Mucosa of stomach (tissue), 1 donor: ENCODE results near the gene TNS2.
A peak's percentile ranks its signal among the peaks of the same experiment; 100 is the strongest.

Experiments
- H3K27me3 ChIP-seq: one replicate; pipeline ENCODE4 v1.7.0; 2013; ENCODE audit warnings: mild to moderate bottlenecking, low read length; ENCODE audit not compliant: control insufficient read depth, insufficient read depth
- H3K36me3 ChIP-seq: one replicate; pipeline ENCODE4 v1.7.0; 2013; ENCODE audit warnings: low read length; ENCODE audit not compliant: control insufficient read depth, insufficient read depth
- H3K4me1 ChIP-seq: one replicate; pipeline ENCODE4 v1.7.0; 2013; ENCODE audit warnings: mild to moderate bottlenecking, low read length; ENCODE audit not compliant: control insufficient read depth, insufficient read depth
- H3K4me3 ChIP-seq: one replicate; pipeline ENCODE4 v1.7.0; 2013; ENCODE audit warnings: low read length
- H3K9ac ChIP-seq: one replicate; pipeline ENCODE4 v1.7.0; 2013; ENCODE audit warnings: mild to moderate bottlenecking, low read length, moderate library complexity
- H3K9me3 ChIP-seq: one replicate; pipeline ENCODE4 v1.7.0; 2013; ENCODE audit warnings: mild to moderate bottlenecking, low read length, moderate library complexity; ENCODE audit not compliant: control insufficient read depth
- donor health status: Pancreatic carcinoma.

The TNS2 gene

DNA sequence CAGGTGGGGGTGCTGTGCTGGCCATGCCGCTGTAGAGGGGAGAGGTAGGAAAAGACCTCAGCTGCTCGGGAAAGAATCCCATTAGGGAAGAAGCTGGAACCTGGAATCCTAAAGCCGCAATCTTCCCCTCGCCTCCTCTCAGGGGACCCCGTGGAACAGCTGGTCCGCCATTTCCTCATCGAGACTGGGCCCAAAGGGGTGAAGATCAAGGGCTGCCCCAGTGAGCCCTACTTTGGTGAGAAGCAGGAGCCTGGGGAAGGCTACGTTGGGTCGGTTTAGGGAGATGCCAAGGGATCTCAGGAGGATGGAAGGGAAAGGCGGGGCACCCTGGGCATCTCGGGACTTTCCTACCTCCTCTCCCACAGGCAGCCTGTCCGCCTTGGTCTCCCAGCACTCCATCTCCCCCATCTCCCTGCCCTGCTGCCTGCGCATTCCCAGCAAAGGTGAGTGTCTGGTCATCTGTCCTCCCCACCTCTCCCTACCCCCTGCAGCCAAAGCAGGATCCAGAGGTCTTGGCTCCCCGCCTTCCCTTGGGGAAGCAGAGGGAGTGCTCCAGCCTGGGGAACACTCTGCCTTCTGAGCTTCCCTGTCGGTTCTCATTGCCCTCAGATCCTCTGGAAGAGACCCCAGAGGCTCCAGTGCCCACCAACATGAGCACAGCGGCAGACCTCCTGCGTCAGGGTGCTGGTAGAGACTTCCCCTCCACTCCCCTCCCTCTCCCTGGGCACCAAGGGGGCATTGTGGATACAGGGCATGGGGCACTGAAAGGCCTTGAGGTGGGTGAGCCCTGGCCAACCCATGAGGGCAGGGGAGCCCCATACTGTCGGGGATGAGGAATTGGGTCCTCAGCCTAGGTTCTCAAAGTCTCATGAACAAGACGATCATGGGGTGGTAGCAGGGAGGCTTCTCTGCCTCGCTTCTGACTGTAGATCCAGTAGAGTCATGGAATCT is 12.4 kb downstream of the TNS2 start:
- Histone ChIP-seq H3K4me3 (no peak overlapping the region), H3K27me3 (peaks cover 7% of the 10 kb centered on the region), H3K9ac (peak overlapping the region; percentile 4), H3K9me3 (no peaks in the 10 kb centered on the region), H3K4me1 (peaks cover 40% of the 10 kb centered on the region), H3K36me3 (peaks cover 27% of the 10 kb centered on the region)

DNA sequence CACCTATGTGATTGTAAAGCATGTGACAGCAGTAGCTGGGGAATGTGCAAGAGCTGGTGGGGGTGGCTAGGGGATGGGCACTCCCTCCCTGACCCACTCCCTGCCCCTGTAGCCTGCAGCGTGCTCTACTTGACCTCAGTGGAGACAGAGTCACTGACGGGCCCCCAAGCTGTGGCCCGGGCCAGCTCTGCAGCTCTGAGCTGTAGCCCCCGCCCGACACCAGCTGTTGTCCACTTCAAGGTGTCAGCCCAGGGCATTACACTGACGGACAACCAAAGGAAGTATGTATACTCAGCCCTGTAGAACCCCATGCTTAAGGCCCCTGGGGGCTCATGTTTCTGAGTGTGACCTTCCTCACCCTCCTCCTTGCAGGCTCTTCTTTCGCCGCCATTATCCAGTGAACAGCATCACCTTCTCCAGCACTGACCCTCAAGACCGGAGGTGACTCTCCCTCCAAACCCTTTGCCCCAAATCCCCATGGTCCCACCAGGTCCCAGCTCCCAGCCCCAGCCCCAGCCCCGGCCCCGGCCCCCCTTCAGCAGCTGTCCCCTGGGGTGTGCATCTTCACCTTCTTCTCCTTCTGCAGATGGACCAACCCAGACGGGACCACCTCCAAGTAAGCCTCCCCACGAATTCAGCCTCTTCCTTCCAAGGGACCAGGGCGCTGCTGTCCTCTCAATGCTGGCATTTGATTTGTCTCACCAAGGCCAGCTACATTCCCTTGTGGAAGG is 13.3 kb downstream of the TNS2 start:
- no peak overlapping the region for H3K9ac ChIP-seq
- no peak overlapping the region for H3K4me3 ChIP-seq
- peaks cover 7% of the 10 kb centered on the region for H3K27me3 ChIP-seq
- H3K4me1 ChIP-seq, result peaks cover 40% of the 10 kb centered on the region
- peaks cover 32% of the 10 kb centered on the region for H3K36me3 ChIP-seq
- no peaks in the 10 kb centered on the region for H3K9me3 ChIP-seq

DNA sequence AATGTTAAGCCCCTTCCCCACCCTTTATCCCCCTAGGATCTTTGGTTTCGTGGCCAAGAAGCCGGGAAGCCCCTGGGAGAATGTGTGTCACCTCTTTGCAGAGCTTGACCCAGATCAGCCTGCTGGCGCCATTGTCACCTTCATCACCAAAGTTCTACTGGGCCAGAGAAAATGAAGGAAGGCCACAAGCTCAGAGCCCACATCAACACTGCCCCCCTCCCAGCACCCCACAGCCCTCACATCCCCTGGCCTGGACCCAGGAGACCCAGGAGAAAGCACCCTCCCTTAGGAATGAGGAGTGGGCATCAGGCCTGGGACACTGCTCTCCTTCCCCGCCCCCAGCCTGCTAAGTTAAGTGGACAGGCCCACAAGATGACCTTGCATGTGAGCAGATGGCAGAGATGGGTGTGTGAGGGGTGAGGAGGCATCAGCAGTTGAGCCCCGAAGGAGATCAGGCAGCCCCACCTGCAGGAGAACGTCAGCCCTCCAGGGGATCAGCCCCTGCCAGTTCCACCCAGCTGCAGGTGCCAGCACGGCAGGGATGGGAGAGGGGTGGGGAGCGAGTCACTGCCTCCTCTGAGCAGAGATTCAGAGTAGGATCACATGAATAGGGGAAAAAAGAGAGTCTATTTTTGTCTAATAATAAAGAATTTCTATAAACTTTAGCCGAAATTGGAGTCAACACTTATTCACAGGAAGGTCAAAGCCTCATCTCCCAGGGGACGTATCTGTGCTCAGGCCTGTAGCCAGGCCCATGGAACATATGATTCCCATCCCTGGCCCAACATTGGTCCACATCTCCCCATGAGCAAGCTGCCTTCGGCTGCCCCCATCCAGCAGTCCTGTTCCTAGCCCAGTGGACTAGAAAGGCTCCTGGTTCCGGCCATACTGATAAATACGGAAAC is 14.1 kb downstream of the TNS2 start:
- H3K4me3 ChIP-seq, result no peak overlapping the region
- peaks cover 40% of the 10 kb centered on the region for H3K4me1 ChIP-seq
- H3K36me3 ChIP-seq, result peaks cover 32% of the 10 kb centered on the region
- H3K27me3 ChIP-seq, result peaks cover 7% of the 10 kb centered on the region
- H3K9ac ChIP-seq, result no peak overlapping the region
- no peaks in the 10 kb centered on the region for H3K9me3 ChIP-seq

DNA sequence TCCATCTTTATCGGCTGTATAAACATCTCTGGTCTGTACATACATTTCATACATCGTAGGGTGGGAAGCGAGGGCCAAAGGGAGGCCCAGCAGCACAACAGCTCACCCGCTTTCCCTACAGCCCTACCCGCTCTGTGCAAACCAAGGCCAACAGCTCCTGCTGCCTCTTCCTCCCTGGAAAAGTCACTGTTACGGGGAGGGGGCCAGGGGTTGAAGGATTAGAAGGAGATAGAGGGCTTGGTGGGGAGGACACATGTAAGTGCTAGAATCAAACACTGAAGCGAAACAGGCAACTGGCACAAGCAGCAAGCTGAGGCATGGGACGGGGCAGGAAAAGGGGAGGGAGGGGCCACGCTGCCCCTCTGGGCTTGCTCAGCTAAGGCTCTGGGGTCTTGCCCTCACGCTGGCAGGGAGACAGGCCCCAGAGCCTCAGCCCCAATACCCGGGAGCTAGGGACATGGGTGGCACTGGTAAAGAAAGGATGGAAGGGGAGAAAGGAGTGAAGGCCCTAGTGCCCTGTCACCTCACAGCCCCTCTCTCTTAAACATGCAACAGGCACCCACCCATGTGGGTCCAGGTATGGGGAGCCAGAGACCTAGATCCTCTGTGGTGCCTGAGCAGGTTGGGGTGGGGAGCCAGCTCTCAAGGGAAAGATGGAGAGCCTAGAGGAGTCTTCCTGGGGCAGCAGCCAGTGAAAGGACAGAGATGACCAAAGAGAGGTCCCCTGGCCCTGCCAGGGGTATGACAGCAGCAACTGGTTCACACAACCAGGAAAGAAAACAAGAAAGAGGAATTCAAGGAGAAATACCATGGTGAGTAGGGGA is 15.0 kb downstream of the TNS2 start:
- peaks cover 40% of the 10 kb centered on the region for H3K4me1 ChIP-seq
- peaks cover 5% of the 10 kb centered on the region for H3K27me3 ChIP-seq
- peaks cover 32% of the 10 kb centered on the region for H3K36me3 ChIP-seq
- no peaks in the 10 kb centered on the region for H3K9me3 ChIP-seq
- H3K4me3 ChIP-seq, result no peak overlapping the region
- H3K9ac ChIP-seq, result no peak overlapping the region

DNA sequence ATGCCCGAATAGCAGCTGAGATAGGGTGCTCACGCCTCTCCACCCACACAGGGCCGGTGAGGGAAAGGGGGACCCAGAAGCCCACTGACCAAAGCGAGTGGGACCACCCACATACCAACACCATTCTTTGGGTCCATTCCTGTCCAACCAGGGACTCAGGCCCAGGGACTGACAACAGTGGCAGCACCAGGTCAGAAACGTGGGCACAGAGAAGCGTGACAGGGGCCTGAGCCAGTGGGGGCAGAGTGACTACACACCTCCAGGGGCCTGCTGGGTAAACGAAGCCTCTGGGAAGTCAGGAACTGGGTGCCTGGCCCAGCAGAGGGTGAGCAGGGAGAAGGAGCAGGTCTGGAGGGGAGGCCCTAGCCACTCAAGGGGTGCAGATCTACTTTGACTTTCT is 15.6 kb downstream of the TNS2 start:
- H3K9ac ChIP-seq, result no peak overlapping the region
- no peak overlapping the region for H3K4me3 ChIP-seq
- H3K4me1 ChIP-seq, result peaks cover 37% of the 10 kb centered on the region
- peaks cover 32% of the 10 kb centered on the region for H3K36me3 ChIP-seq
- H3K27me3 ChIP-seq, result no peaks in the 10 kb centered on the region
- H3K9me3 ChIP-seq, result no peaks in the 10 kb centered on the region

DNA sequence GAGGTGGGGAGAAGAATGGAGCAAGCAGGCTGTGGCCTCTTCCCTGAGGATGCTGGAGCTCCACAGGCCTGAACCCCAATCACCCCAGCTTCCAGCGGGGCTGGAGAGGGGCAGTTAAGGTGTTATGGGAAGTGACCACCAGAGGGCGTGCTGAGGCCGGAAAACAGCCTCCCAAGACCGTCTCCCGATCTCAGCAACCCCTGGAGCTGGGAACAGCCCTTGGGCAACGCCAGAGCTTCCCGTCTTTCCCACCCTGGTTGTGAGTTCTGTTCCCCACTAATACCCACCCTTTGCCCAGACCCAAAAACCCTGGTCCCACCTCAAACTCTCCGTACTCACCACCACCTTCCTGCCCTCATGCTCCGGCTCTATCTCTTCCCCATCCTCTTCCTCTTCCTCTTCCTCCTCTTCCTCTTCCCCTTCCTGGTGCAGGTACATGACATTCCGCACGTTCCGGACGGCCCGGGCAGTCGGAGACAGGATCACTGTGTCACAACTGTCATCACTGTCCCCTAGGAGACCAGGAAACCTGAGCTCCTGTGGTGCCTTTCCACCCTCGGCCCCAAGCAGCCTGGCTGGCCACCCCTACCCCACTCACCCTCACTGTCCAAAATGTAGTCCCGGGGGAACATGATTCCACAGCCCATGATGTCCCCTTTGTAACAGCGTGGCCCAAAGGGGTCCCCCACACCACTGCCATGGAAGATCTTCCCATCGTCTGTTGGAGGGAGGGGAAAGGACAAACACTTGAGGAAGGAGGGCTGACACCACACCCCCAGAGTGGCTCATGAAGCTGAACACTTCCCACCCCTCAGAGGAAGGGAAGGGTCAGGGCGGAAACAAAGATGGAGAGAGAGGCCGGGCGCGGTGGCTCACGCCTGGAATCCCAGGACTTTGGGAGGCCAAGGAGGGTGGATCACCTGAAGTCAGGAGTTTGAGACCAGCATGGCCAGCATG is 16.4 kb downstream of the TNS2 start:
- Histone ChIP-seq H3K27me3 (no peaks in the 10 kb centered on the region), H3K9ac (peak overlapping the region; percentile 30), H3K4me1 (peaks cover 33% of the 10 kb centered on the region), H3K4me3 (no peak overlapping the region), H3K36me3 (peaks cover 37% of the 10 kb centered on the region), H3K9me3 (no peaks in the 10 kb centered on the region)

DNA sequence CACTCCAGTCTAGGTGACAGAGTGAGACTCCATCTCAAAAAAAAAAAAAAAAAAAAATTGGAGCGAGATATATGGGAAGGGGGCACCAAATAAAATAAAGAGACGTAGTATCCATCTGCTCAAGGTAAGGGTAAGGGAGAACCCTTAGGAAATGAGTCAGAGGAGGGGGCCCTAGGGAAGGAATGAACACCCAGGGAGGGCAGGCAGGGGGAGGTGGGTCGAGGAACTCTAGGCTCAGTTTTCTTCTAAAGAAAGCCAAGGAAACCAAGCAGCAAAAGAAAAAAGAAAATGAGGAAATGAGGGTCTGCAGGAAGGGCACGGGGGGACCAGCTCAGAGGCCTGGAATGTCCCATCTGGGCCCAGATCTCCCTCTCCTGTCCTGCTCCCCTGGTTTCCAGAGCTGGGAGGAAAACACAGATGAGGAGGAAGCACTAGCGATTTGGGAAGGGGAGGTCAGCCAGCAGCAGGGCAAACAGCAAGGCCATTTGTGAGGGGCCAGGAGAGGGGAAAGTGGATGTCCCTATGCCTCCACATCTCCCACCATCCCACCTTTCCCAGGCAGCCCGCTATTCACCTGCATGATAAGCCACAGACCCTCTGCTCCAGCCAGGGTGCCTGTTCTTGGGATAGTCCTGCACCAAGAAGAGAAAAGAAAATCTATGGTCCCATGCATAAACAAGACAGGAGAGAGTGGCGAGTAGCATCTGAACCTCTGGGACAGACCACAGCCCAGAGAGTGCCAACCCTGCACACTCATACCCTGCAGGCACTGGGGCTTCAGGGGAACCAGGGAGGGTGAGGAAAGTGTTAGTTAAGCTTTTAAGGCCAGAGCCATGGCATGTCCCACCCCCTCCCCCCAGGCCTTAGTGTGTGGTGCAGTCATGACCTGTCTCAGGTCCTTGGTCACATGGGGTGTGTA is 17.5 kb downstream of the TNS2 start:
- H3K4me3 ChIP-seq, result no peak overlapping the region
- H3K9me3 ChIP-seq, result no peaks in the 10 kb centered on the region
- H3K4me1 ChIP-seq, result peaks cover 30% of the 10 kb centered on the region
- no peaks in the 10 kb centered on the region for H3K27me3 ChIP-seq
- H3K36me3 ChIP-seq, result peaks cover 37% of the 10 kb centered on the region
- no peak overlapping the region for H3K9ac ChIP-seq

DNA sequence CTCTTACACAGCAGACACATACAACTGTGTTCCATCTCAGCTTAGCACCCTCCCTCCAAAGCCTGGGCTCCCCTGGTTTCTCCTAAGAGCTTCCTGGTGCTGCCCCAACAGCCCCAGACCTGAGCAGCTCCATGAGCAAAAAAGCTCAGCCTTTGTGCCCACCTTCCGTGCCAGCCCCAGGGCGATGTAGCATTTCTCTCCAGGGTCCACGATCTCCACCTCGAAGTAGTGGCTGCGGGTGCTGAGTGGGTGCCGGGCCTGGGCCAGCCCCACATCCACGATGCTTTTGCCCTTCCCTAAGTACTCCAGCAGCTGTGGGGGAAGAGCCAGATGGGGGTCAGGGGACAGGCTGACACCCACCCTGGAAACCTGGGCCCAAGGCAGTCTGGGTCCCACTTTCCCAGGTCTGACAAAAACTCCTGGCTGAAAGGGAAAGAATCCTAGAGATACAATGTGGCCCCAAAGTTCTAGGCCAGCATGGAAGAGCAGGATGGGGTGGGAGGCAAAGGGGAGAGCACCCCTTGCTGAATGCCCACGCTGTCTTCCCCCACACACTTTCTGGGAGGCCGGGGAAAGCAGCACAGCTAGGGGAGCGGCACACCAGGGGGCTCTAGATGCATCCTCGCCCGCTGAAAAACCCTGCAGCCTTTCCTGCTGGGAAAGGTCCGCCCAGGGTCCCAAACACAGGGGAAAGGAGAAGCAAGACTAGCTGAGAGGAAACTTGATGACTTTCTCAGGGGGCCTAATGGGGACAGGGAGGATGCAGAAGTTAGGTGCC is 18.3 kb downstream of the TNS2 start:
- Histone ChIP-seq H3K9ac (no peak overlapping the region), H3K4me1 (peaks cover 29% of the 10 kb centered on the region), H3K9me3 (no peaks in the 10 kb centered on the region), H3K4me3 (no peak overlapping the region), H3K36me3 (peaks cover 42% of the 10 kb centered on the region), H3K27me3 (no peaks in the 10 kb centered on the region)

DNA sequence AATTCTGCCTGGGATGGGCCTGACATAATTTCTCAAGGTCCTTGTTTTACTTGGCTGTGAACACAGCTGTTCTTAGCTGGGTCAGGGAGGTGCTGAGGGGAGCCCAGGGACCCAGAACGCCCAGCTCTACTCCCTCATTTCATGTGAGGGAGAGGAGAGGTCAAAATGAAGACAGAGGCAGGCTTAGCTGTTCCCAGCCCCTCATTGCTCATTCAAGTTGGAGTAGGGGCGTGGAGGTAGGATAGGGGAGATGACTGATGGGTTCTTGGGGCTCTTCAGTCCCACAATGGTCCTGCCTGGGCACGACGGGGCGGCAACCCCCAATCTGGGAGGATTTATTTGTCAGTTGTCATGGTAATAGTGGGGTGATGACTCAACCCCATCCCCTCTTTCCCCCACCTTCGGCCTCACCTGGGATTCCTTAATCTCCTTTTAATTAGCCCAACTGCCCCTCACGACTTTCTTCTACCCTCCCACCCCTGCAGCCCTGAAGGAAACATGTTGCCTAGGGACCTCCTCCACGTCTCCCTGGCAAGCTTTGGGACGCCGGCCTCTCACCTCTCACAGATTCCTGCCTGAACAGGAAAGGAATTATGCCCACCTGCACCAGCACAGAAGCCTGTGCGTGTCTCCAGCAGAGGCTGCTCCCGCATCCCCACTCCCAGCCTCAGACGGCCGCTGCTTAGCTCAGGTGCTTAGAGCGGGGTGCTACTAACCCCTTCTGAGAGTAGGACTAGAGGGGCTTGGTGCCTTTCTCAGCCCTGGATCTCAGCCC is 19.1 kb downstream of the TNS2 start:
- H3K9ac ChIP-seq, result no peak overlapping the region
- peaks cover 36% of the 10 kb centered on the region for H3K36me3 ChIP-seq
- H3K4me3 ChIP-seq, result no peak overlapping the region
- H3K4me1 ChIP-seq, result peaks cover 30% of the 10 kb centered on the region
- no peaks in the 10 kb centered on the region for H3K27me3 ChIP-seq
- no peaks in the 10 kb centered on the region for H3K9me3 ChIP-seq
